NCI-H82 (cell line): Measurements from ENCODE around the gene JCAD.
"Not testable (repeated sequence)": the region's sequence is repeated elsewhere in the genome, so short reads cannot be mapped to it uniquely, and the experiment has no call there.

Source experiments
- DNase-seq: peaks from one replicate; lab custom pipeline; 2025; lab: John Stamatoyannopoulos, UW

JCAD gene, protein sequence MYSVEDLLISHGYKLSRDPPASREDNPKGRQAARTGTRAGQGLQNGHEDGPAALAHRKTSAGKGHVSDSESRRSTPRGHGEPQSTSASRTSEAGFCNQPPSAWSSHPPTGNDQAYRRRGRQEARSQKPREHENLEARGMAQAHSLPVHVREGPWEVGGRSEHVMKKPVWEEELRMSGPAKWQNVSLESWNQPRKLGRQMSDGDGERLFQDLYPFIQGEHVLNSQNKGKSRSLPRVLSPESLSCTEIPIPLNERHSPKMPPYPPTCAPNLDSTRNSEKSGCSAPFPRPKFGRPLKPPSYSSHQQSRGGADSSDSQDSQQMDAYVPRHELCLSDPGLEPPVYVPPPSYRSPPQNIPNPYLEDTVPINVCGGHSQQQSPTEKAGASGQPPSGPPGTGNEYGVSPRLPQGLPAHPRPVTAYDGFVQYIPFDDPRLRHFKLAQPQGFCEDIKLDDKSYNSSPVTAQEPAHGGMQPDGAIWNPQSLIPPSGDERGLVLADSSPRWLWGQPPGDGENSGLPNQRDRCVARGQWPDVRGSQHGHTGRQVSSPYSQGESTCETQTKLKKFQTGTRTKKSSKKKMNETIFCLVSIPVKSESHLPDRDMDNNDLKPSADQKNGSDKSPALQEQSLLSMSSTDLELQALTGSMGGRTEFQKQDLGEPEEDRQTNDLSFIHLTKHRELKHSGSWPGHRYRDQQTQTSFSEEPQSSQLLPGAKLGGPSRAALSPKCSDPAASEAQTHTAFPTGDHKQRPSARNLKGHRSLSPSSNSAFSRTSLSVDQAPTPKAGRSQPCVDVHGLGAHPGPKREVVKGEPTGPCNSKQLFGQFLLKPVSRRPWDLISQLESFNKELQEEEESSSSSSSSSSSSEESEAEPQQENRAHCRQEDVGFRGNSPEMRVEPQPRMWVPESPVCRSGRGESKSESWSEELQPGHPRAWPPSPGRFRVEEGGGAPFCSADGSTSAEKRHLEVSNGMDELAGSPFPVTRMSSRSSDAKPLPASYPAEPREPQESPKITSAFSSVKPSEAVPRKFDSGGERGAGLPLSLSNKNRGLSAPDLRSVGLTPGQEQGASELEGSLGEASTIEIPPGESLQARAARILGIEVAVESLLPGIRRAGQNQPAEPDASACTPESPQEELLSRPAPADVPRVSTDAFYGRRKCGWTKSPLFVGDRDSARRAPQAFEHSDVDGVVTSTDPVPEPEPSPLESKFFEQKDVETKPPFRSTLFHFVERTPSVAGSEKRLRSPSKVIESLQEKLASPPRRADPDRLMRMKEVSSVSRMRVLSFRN (N-terminal part only)

DNA sequence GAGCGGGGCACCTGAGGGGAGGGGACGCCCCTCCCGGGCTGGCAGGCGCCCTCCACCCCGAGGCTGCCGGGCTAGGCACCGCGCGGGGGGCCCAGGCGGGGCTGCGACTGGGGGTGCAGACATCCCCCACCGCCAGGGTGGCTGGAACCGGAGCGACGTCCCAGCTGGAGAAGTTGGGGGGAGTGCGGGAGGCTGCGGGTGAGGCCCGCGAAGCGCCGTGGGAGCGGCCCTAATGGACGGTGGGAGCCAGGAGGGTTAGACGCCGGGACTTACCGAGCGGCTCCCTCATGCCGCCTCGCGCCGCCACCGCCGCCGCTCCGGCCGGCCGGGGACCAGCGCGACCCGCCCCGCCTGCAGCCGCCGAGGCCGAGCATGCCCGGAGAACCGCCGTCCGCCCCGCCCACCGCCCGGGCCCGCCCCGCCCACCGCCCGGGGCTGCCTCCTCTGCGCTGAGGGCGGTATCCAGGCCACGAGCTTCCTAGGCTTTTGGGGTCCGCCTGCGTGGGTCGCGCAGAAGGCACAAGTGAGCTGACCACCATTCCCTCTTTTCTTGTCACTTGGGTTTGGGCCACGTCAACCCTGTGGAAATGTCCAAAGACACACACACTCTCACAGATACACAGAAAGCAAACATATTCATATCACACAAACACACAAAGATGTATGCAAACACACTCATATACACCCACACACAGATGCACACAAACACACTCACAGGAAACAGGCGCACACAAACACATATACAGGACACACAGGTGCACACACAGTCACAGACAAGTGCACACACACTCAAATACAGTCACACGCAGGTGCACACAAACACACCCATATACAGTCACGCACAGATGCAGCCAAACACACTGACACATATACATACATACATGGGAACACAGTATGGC is at the start of gene JCAD:
TSS of gene JCAD (minus strand) at position 378 of the 899 bp plus-strand sequence. CDS start 11,774 bp downstream, outside the sequence.
- peak; percentile 51 for DNase-seq

DNA sequence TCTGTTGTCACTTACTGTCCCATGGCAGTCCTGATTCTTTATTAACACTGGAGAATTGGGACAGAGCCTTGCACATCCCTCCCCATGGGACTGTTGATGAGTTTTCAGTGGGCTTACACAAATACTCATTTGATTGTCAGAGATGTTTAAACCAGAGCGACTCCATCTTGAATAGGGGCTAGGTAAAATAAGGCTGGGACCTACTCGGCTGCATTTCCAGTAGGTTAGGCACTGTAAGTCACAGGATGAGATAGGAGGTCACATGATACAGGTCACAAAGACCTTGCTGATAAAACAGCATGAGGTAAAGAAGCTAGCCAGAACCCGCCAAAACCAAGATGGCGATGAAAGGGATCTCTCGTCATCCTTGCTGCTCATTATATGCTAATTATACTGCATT is 47.6 kb upstream of the JCAD start:
- no peak for DNase-seq

DNA sequence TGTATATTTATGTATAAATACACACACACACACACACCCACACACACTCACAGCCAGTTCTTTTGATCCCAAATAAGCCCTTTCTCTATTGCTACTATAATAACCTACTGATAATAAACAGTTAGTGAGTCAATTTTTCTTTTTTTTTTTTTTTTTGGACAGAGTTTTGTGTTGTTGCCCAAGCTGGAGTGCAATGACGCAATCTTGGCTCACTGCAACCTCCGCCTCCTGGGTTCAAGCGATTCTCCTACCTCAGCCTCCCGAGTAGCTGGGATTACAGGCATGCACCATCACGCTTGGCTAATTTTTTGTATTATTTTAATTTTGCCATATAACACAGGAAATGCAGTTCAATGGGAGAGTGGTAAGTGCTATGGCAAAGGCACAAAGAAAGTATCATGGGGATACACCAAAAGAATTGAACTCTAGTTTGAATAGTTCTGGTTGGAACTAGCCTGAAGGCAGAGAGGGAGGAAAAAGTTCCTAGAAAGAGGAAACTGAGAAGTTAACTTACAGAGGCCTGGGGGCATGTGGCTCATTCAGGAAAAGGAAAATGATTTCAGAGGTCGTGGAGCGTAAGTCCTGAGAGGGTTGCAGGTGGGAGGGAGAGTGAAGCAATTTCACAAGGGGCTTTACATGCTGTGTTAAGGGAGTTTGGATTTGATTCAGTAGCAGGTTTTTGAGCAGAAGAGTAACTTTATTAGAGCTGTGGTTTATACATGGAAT is 44.4 kb upstream of the JCAD start:
- DNase-seq: no peak

DNA sequence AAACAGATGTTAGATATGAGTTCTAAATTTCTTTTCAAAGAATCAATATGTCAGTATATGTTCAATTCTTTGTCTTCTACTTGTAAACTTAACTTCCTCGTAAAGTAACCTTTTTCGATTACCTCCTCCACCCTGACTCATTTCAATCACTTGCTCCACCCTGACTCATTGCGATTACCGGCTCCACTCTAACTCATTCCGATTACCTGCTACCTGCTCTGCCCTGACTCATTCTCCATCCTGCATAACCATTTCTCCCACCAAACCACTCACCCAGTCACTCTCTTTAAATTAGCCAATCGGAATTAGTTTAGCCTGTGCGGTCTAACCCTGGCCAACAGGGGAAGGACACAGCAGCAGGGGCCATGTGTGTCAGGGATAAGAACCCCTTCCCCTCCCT is 40.3 kb upstream of the JCAD start:
- not testable (repeated sequence) for DNase-seq

DNA sequence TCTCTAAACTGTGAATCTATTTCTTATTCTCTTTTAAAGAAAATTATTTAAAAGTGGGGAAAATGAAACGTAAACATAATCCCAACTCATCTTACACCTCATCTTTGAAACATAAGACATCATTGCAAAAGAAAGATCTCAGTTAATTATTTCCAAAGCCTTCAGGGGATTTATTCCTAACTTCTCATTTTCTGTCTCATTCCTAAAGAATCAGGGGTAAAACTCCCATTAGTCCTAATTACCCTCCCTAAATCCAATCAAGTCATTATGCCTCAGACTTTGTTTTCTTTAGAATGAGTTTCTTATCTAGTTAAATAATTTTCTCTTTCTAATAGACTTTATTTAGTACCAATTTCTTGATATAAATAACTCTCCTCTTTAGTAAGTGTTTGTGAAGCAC is 39.7 kb upstream of the JCAD start:
- peak; percentile 23 for DNase-seq

DNA sequence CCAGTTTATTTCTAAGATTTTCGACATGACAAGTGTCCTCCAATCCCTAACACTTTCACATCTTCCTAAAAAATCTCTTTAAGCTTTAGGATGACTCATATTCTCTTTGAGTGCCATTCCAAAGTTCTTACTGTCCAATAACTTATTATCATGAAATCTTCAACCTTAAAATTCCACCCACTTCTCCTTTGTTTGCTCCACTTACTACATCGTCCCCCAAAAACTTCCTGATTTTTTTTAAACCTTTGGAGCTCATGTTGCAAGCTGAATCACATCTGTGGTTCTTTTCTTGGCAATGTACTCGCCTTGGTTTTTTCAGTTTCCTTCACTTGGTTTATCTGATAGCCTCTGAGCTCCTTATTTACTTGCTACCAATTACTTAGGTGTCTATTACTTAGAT is 39.2 kb upstream of the JCAD start:
- no peak for DNase-seq

DNA sequence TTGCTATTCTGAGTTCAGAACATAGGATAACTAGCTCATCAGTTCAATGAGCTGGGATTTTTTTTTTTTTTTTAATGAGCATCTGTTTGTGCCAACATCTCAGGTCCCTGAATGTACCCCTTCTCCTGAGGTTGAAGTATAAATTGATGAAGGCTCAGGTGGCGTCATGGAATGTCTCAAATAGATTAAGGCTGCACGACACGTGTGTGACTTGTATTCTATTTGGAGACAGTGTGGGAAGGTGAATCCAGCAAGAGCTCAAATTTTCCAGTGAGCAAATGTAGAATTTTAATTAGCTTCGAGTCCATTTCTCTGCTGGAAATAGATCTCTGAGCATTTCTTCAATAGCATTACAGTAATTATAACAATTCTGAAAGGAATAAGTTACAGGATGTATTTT is 37.2 kb upstream of the JCAD start:
- no peak for DNase-seq

DNA sequence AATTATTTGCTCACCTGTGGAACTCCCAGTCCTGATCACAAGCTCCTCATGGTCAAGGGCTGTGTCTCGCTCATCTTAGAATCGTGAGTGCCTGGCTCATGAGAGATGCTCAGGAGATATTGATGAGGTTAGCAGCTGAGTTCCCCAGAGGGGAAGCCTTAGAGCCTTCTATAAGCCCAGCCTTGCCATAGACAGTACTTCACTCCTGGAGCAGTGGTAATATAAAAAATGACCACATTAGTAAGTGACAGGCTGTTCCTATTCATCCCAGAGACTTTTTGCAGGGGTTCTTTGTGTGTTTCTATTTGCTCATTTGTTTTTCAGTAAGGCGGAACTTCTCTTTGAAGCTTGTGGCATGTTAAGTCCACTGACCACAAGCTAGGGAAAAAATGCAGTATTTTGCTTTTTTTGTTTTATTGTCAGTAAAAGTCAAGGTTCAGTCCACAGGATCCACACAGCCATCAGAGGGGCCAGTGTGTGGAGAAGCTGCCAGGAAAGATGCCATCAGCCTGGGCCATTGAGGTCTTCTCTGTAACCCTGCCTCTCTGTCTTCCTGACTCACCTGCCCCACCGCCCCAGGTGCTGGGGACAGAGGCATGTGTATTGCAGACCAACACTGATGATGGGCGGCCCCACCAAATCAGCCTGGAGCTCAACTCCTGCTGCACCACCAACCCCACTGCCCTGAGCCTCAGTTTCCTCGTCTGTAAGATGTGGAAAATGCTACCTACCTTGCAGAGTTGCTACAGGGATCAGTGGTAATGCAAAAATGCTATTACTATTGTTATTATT is 36.4 kb upstream of the JCAD start:
- DNase-seq: no peak

DNA sequence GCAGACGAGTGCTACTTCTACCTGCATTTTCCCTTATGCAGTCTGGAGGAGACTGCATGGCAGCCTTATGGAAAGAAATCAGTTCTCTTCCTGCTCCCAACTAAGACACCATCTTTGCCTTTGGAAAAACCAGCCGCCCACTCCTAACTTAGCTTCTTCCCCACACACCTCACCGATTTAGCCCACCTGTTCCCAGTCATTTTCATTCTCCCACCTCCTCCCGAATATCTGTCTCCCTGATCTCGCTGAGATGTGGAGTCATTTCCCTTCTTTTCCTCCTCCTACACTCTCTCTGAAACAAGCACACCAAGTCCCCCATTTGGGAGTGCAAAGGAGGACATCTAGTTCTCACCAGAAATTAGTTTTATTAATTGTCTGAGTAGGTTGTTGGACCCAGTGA is 35.2 kb upstream of the JCAD start:
- no peak for DNase-seq

DNA sequence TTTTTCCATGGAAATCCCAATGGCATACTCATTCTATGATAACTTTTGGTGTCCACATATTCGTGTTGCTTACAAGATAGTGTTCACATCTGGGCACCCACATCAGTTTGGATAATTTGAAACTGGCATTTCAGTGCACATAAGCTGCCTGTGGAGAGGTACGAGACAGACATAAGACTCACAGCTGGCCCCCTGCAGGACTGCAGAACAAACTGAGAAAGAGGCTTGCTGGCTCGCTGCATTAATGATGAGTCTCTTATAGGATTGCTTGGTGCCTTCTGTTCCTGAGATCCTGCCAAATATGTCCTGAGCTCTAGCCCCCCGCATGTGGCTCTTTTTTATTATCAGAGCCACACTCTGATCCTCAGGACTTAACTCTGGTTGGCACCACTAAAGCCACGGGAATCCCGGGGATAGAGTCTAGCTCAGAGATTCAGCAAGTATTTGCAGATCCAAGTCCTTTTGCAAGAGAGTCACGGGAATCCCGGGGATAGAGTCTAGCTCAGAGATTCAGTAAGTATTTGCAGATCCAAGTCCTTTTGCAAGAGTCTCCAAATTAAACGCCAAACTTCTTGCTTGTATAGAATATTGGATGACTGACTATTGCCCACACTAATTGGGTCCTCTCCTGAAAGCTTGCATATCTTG is 34.0 kb upstream of the JCAD start:
- DNase-seq: peak; percentile 85

DNA sequence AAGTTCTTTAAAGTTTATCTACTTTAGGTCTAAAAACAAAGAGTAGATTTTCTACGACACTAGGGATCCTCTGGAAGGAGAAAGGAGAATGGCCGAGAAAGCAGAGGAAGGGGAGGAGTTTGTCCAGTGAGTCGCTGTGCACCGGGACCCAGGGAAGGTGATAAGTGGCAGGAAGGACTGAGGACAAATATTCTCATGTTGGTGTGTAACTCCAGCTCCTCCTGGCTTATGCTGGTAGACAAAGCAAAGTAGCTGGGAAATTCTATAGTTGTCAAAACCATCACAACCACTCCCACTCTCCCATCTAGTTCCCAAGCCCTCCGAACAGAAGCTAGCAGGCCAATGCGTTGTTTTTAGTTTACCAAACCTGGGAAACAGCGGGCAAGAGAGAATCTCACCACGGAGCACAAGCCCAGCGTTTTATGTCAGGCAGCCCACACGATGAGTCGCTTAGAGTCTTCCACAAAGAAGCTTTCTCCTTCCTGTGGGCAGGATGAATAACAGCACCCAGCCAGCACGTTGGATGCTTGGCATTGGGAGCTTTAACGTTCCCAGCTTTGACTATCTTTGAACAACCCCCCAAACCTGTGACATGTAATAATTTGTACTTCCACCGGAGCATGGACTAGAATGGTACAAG is 32.9 kb upstream of the JCAD start:
- DNase-seq: no peak

DNA sequence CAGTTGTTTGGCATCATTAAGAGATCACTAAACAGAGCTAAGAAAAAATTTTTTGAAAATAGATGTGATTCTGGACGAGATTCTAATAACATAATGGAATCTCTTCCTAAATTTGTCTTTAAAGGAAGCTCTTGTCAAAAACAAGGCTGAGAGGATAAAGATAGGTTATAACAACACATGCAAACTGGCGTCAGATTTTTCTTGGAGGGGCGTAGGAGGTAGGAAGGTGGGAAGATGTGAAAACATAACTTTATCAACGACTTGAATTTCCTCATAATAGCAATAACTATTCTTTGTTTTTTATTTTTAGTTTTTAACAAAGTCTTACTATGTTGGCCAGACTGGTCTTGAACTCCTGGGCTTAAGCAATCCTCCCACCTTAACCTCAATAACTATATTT is 31.8 kb upstream of the JCAD start:
- DNase-seq: no peak

DNA sequence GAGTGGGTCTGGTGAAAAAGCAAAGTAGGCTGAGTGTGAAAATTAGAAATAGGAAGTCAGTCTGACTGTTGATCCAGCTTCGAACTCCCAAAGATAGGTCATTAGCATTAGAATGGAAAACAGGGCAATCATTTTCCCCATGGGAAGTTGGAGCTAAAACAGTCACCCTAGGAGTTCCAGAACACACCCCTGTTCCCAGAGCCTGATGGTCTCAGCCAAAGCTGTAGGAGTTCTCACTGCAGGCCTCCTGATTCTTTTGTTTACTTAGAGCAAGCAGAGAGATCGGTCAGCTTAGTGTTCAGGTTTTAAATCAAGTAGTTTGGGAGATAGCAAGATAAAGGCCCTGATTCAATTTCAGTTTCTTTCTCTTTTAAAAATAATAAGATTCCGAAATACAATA is 28.8 kb upstream of the JCAD start:
- peak; percentile 66 for DNase-seq

DNA sequence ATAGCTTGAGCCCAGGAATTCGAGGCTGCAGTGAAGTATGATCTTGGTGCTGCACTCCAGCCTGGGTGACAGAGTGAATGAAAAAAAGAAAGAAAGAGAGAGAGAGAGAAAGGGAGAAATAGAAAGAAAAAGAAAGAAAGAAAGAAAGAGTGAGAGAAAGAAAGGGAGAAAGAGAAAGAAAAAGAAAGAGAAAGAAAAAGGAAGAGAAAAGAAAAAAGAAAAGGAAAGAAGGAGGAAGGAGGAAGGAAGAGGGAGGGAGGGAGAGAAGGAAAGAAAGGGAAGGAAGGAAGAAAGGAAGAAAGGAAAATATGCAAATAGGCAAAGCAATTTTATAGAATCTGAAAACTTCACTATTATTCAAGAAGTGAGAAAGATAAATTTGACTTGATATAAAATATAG is 24.5 kb upstream of the JCAD start:
- DNase-seq: no peak

DNA sequence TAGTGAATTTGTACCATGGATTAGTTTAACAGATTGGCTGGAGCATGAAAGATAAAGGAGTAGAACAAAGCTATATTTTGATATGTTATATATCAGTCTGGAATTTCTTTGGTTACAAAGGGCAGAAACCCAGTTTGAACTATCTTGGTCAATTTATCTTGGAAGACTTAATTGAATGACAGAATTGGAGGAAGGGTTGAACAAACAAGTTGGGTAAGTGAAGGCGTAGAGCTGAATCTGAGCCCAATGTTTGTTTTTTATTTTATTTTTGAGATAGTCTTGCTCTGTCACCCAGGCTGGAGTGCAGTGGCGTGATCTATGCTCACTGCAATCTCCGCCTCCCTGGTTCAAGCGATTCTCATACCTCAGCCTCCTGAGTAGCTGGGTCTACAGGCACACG is 21.8 kb upstream of the JCAD start:
- no peak for DNase-seq

DNA sequence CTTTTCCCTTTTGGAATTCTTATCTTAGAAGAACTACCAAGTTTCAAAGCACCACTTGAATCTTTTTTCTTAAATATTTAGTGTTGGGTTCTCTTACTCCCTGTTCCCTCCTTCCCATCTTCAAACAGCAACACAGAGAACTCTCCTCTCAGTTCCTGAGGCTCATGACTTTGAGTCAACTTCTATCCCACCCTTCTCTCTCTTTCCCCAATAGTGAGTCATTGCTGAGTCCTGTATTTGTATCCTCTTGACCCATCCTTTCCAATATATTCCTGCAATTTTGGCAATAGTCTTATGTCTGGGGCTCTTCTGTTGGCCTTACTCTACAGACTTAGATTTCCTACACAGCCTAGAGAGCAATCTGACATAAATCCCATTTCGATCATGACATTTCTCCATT is 20.8 kb upstream of the JCAD start:
- no peak for DNase-seq

DNA sequence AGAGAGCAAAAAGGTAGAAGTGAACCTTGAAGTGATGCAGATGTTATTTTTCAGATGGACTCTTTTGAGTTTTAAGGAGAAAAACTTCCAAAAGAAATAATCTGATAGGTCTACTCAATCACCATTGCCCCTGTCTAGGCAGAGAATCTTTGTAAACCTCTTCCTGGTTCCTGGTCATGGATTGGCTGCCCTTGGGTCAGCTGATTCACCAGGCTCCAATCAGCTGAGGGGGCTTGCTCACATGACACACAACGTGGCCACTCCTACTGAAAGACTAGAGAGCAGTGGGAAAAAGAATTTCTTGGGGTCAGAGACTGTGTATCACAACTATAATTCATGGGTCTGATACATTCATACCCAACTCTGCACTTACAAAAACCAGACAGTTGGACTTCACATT is 20.0 kb upstream of the JCAD start:
- DNase-seq: no peak

DNA sequence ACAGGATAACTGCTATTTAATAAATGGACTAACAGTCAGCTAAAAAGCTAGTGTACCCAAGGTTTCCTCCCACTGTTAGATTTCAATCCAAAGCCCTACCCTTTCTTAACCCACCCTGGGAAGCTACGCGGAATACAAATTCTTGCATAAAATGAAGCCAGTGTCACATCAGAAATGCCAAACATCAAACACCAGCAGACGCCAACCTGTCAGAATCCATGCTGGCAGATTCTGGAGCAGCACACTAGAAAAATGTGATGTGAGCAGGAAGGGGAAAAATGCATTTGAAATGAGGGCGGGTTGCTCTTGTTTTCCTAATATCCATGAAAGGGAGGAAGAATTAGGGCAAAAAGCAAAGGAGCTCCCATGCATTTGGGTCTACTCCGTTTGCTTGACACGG is 16.1 kb upstream of the JCAD start:
- DNase-seq: no peak

DNA sequence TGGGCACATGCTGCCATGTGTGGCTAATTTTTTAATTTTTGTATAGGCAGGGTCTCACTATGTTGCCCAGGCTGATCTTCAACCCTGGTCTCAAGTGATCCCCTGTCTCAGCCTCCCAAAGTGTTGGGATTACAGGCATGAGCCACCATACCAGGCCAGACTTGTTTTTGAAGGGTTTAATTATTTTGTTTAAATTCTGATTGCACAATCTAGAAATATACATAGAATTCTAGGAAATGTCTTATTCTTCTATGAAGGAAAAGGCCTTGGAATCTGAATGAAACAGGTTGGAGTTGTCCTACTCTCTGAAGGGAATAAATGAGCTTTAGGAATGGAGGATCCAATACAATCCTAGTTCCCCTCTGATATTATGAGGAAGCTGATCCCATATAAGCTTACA is 15.5 kb upstream of the JCAD start:
- DNase-seq: no peak
